NB4 (cell line): ENCODE data around the gene PPP2R1B.
A peak's percentile ranks its signal among the peaks of the same experiment; 100 is the strongest.

ENCODE experiments used
- DNase-seq: peaks from one replicate; pipeline ENCODE4 v3.0.0; 2010; ENCODE audit warnings: low read depth
- H3K4me3 ChIP-seq: one replicate; pipeline ENCODE4 v1.5.1; 2011; ENCODE audit warnings: mild to moderate bottlenecking, low read depth, low read length, moderate library complexity
- CTCF ChIP-seq: IDR thresholded peaks from one replicate; pipeline ENCODE4 v1.5.1; 2012; ENCODE audit warnings: low read depth, low read length
- MAX ChIP-seq: IDR thresholded peaks from 2 replicates; pipeline ENCODE4 v1.6.1; 2011; ENCODE audit warnings: low read depth, low read length
- MYC ChIP-seq: IDR thresholded peaks from 2 replicates; pipeline ENCODE4 v1.6.1; 2011; ENCODE audit warnings: low read depth, low read length
- POLR2A ChIP-seq: IDR thresholded peaks from 2 replicates; pipeline ENCODE4 v1.6.1; 2011; ENCODE audit warnings: mild to moderate bottlenecking; ENCODE audit not compliant: insufficient read length; ENCODE audit errors: extremely low read depth

The PPP2R1B gene

GRCh38 chr11:111811445-111811844 lies 45.3 kb upstream of the PPP2R1B start:
- no peak for DNase-seq
- no peak for TF ChIP-seq MYC
- TF ChIP-seq MAX = no peak
- TF ChIP-seq CTCF = no peak
- no peak for TF ChIP-seq POLR2A
- no peak overlapping the region for H3K4me3 ChIP-seq

GRCh38 chr11:111808834-111809233 lies 42.6 kb upstream of the PPP2R1B start:
- no peak for DNase-seq
- TF ChIP-seq MAX (no peak), MYC (no peak), POLR2A (no peak), CTCF (no peak)

GRCh38 chr11:111808063-111808588 lies 41.9 kb upstream of the PPP2R1B start:
- TF ChIP-seq MYC (no peak), MAX (no peak), POLR2A (no peak), CTCF (no peak)
- H3K4me3 ChIP-seq = no peak overlapping the region
- no peak for DNase-seq

More at GRCh38 chr11:111808834-111809233, 42.6 kb upstream of the PPP2R1B start:
- H3K4me3 ChIP-seq = no peak overlapping the region

GRCh38 chr11:111807076-111807475 lies 40.9 kb upstream of the PPP2R1B start:
- no peak for DNase-seq
- no peak overlapping the region for H3K4me3 ChIP-seq
- no peak for TF ChIP-seq MYC
- TF ChIP-seq POLR2A = no peak

GRCh38 chr11:111801135-111801534 lies 34.9 kb upstream of the PPP2R1B start:
- DNase-seq = no peak
- H3K4me3 ChIP-seq = no peak overlapping the region
- TF ChIP-seq MYC (no peak), POLR2A (no peak), CTCF (no peak), MAX (no peak)

GRCh38 chr11:111798279-111798678 lies 32.1 kb upstream of the PPP2R1B start:
- peak; percentile 36 for DNase-seq
- no peak overlapping the region for H3K4me3 ChIP-seq
- TF ChIP-seq CTCF (no peak), POLR2A (no peak), MYC (no peak), MAX (no peak)
